PFSK-1 (cell line): ENCODE results near the gene VIL1.

Source experiments
- FOXP2 ChIP-seq: optimal IDR thresholded peaks from 2 replicates; pipeline ENCODE3; 2011; ENCODE audit warnings: borderline replicate concordance, control low read depth, inconsistent platforms; ENCODE audit not compliant: insufficient read depth; ENCODE audit errors: extremely low read length, extremely low read depth
- POLR2AphosphoS5 ChIP-seq: IDR thresholded peaks from 2 replicates; pipeline ENCODE4 v1.6.1; 2012; ENCODE audit warnings: low read depth, mild to moderate bottlenecking, control low read depth, low read length, moderate library complexity
- REST ChIP-seq, 2 experiments: IDR thresholded peaks; 2 replicates each; pipeline versions ENCODE4 v1.6.1 to v1.8.0; 2011 to 2012; ENCODE audit warnings: low read depth in 2 of 2, low read length in 2 of 2, control low read depth in 1 of 2, inconsistent platforms in 1 of 2, mild to moderate bottlenecking in 1 of 2, moderate library complexity in 1 of 2; ENCODE audit not compliant: insufficient read depth in 1 of 2
- SIN3A ChIP-seq: IDR thresholded peaks from 2 replicates; pipeline ENCODE4 v1.6.1; 2012; ENCODE audit warnings: mild to moderate bottlenecking, low read length, moderate library complexity, borderline replicate concordance; ENCODE audit not compliant: insufficient read depth
- TAF1 ChIP-seq: IDR thresholded peaks from 2 replicates; pipeline ENCODE4 v1.6.1; 2012; ENCODE audit warnings: low read length, control low read depth, borderline replicate concordance; ENCODE audit not compliant: insufficient read depth

Gene VIL1

GRCh38 chr2:218425531-218425930 lies 6.6 kb downstream of the VIL1 start:
- TF ChIP-seq REST (IDR thresholded peaks at IDR 0.05; ENCODE audit: insufficient read depth in 1 of 2, low read depth in 2 of 2, low read length in 2 of 2): no peak
- TF ChIP-seq FOXP2: no peak
- TF ChIP-seq TAF1: no peak
- TF ChIP-seq SIN3A: no peak
- no peak for TF ChIP-seq POLR2AphosphoS5

DNA sequence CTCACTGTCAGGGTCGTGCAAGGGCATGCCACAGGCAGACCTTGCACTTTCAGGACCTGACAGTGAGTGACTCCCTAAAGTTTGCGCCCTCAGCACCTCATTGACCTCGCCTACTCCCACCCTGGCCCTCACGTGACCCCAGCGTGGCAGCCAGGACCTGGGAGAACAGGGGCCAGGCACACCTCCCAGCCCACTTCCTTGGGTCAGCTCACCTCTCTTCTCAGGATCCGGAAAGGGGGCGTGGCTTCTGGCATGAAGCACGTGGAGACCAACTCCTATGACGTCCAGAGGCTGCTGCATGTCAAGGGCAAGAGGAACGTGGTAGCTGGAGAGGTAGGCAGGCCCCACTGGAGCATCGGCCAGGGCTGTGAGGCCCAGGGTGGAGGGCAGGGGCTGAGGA lies 8.8 kb downstream of the VIL1 start:
- TF ChIP-seq TAF1 (no peak), REST (IDR thresholded peaks at IDR 0.05; ENCODE audit: insufficient read depth in 1 of 2, low read depth in 2 of 2, low read length in 2 of 2) (no peak), FOXP2 (no peak), POLR2AphosphoS5 (no peak), SIN3A (no peak)

- TF ChIP-seq TAF1 (no peak), SIN3A (no peak), REST (IDR thresholded peaks at IDR 0.05; ENCODE audit: insufficient read depth in 1 of 2, low read depth in 2 of 2, low read length in 2 of 2) (no peak), FOXP2 (no peak), POLR2AphosphoS5 (no peak)
Observed at GRCh38 chr2:218428846-218429558, 10.1 kb downstream of the VIL1 start.

DNA sequence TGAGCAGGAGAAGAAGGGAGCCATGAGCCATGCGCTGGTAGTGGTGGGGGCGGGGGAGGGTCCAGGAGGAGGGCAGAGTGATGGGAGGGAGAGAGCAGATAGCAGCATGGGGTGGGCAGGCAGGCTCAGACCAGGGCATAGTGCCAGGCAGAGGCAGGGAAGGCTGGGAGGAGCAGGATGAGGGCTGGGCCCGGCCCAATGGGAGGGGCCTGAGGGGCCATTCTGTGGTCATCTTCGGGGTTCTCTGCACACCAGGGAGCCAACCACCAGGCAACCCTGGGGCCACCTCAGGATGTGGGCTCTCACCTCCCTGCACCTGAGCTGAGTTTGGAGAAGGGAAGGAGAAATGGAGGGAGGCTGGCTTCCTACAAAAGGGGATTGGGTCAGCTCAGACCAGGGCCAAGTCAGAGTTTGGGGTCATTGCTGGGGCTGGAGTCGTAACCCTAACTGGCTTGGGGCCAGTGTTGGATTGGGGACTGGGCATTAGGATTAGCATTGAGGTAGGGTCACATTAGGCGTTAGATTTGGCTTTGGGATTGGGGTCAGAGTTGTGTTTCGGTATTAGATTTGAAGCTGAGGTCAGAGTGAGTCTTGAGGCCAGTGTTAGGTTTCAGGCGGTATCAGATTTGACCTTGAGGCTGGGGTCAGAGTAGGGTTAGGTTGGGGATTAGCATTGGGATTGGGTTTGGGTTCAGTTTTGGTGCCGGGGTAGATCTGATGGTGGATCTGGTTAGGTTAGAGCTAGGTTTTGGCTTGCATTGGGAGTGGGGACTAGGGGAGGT lies 11.2 kb downstream of the VIL1 start:
- no peak for TF ChIP-seq POLR2AphosphoS5
- no peak for TF ChIP-seq TAF1
- TF ChIP-seq FOXP2: no peak
- TF ChIP-seq REST (IDR thresholded peaks at IDR 0.05; ENCODE audit: insufficient read depth in 1 of 2, low read depth in 2 of 2, low read length in 2 of 2): no peak
- no peak for TF ChIP-seq SIN3A
